Stimulated activated CD8-positive, alpha-beta memory T cell treated with anti-CD3 and anti-CD28 coated beads, Interleukin-4, amount 100 ng/mL, for 24 hours (primary cell): ENCODE data around the gene NT5DC4.

Experiments used
- DNase-seq: peaks from one replicate; pipeline ENCODE4 v3.0.0-alpha.2; 2020; ENCODE audit warnings: low read depth

Gene NT5DC4

GRCh38 chr2:112723995-112724394 lies 3.2 kb downstream of the NT5DC4 start:
- DNase-seq: no peak

GRCh38 chr2:112724591-112725525 lies 4.0 kb downstream of the NT5DC4 start:
- no peak for DNase-seq

- DNase-seq: no peak
These were observed 5.0 kb downstream of the NT5DC4 start for GRCh38 chr2:112725545-112726457.

GRCh38 chr2:112726487-112727190 lies 5.8 kb downstream of the NT5DC4 start:
- DNase-seq: peak; percentile 80

- DNase-seq: no peak
These were observed 6.6 kb downstream of the NT5DC4 start for GRCh38 chr2:112727276-112728028.

- no peak for DNase-seq
These were observed 7.2 kb downstream of the NT5DC4 start for GRCh38 chr2:112728029-112728362.

- DNase-seq: no peak
These were observed 7.8 kb downstream of the NT5DC4 start for GRCh38 chr2:112728378-112729175.

- DNase-seq: no peak
These were observed 9.4 kb downstream of the NT5DC4 start for GRCh38 chr2:112730216-112730615.

GRCh38 chr2:112730791-112731190 lies 10.0 kb downstream of the NT5DC4 start:
- no peak for DNase-seq

GRCh38 chr2:112731479-112731878 lies 10.7 kb downstream of the NT5DC4 start:
- no peak for DNase-seq

- no peak for DNase-seq
These were observed 12.6 kb downstream of the NT5DC4 start for GRCh38 chr2:112733456-112733855.

GRCh38 chr2:112733871-112734270 lies 13.1 kb downstream of the NT5DC4 start:
- no peak for DNase-seq

- no peak for DNase-seq
These were observed 16.9 kb downstream of the NT5DC4 start for GRCh38 chr2:112737542-112738232.

GRCh38 chr2:112740527-112740926 lies 19.7 kb downstream of the NT5DC4 start:
- DNase-seq: no peak

- DNase-seq: peak; percentile 73
These were observed 29.1 kb downstream of the NT5DC4 start for GRCh38 chr2:112749755-112750559.

- no peak for DNase-seq
These were observed 29.7 kb downstream of the NT5DC4 start for GRCh38 chr2:112750560-112750843.

GRCh38 chr2:112751451-112752197 lies 30.8 kb downstream of the NT5DC4 start:
- DNase-seq: no peak

GRCh38 chr2:112752667-112753066 lies 31.8 kb downstream of the NT5DC4 start:
- DNase-seq: no peak

- no peak for DNase-seq
These were observed 33.7 kb downstream of the NT5DC4 start for GRCh38 chr2:112754564-112754963.
